Measurements from ENCODE around the gene RAD54L2.

GRCh38 chr3:51578238-51578637 lies 39.7 kb downstream of the RAD54L2 start:
- TF ChIP-seq SAP30 (IDR thresholded peaks at IDR 0.05; ENCODE audit: borderline replicate concordance, insufficient read depth, low read depth, low read length, poor library complexity, severe bottlenecking) (no peak), BDP1 (IDR thresholded peaks at IDR 0.05; ENCODE audit: insufficient read depth, insufficient read length) (no peak), TCF7 (IDR thresholded peaks at IDR 0.05; ENCODE audit: borderline replicate concordance) (no peak), GATA2 (CRISPR knock-in tag; IDR thresholded peaks at IDR 0.05) (no peak), CREB1 (IDR thresholded peaks at IDR 0.05) (no peak), CREB1 (CRISPR knock-in tag; IDR thresholded peaks at IDR 0.05) (no peak), TCF7L2 (IDR thresholded peaks at IDR 0.05; ENCODE audit: low read depth, low read length) (no peak), KLF16 (IDR thresholded peaks at IDR 0.05) (no peak), ZNF184 (CRISPR knock-in tag; IDR thresholded peaks at IDR 0.05) (no peak)

All from K562 (cell line).